Muscle layer of colon (tissue), 2 donors: Measurements from ENCODE around the gene LYRM9.

Experiments
- H3K27ac ChIP-seq: one replicate; pipeline ENCODE4 v1.7.0; 2013; ENCODE audit warnings: low read depth, mild to moderate bottlenecking, low read length, moderate library complexity
- H3K27me3 ChIP-seq, 2 donors: one replicate each; pipeline ENCODE4 v1.7.0; 2013; ENCODE audit warnings: low read length in 2 of 2, mild to moderate bottlenecking in 2 of 2; ENCODE audit not compliant: insufficient read depth in 2 of 2, control insufficient read depth in 1 of 2
- H3K36me3 ChIP-seq: one replicate; pipeline ENCODE4 v1.7.0; 2013; ENCODE audit warnings: mild to moderate bottlenecking, low read length; ENCODE audit not compliant: insufficient read depth
- H3K4me1 ChIP-seq: one replicate; pipeline ENCODE4 v1.7.0; 2013; ENCODE audit warnings: mild to moderate bottlenecking, low read length; ENCODE audit not compliant: insufficient read depth
- H3K4me3 ChIP-seq, 2 donors: one replicate each; pipeline ENCODE4 v1.7.0; 2013; ENCODE audit warnings: low read length in 2 of 2, low read depth in 1 of 2, mild to moderate bottlenecking in 1 of 2, moderate library complexity in 1 of 2
- H3K9ac ChIP-seq: one replicate; pipeline ENCODE4 v1.7.0; 2013; ENCODE audit warnings: low read length
- H3K9me3 ChIP-seq: one replicate; pipeline ENCODE4 v1.7.0; 2013; ENCODE audit warnings: mild to moderate bottlenecking, low read length
- donor health status: abdominal sarcoma.
- donor health status: Adenocarcinoma of cecum.

LYRM9 gene

GRCh38 chr17:27871407-27871806, 21.8 kb downstream of the LYRM9 start:
- Histone ChIP-seq H3K9ac (no peak overlapping the region), H3K4me3 (no peak overlapping the region), H3K27me3 (no peaks in the 10 kb centered on the region), H3K36me3 (peaks cover 5% of the 10 kb centered on the region), H3K27ac (no peak overlapping the region), H3K4me1 (no peaks in the 10 kb centered on the region), H3K9me3 (no peaks in the 10 kb centered on the region)

- H3K27me3 ChIP-seq = no peaks in the 10 kb centered on the region
- no peak overlapping the region for H3K27ac ChIP-seq
- H3K9ac ChIP-seq = no peak overlapping the region
- H3K36me3 ChIP-seq = peaks cover 4% of the 10 kb centered on the region
- H3K9me3 ChIP-seq = no peaks in the 10 kb centered on the region
- H3K4me3 ChIP-seq = no peak overlapping the region
- H3K4me1 ChIP-seq = no peaks in the 10 kb centered on the region
These were observed 22.8 kb downstream of the LYRM9 start for GRCh38 chr17:27870345-27870744.

DNA sequence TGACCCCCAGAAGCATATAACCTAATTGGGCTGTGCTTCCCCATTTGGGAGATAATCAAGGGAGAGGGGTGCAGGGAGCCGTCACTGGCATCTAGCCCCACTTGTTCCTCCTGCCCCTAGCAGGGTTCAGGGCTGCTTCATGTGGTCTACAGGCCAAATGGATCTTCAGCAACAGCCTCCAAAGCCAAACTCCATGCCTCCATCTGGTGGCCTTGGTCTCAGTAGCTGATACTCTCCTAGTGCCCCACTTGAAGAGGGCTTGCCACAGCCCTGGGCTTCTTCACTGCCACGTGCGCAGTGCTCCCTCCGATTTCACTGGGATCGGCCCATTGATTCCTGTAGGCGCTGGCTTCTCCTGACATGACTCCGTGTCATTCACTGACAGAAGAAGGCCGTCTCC, 24.6 kb downstream of the LYRM9 start:
- no peaks in the 10 kb centered on the region for H3K4me1 ChIP-seq
- H3K9ac ChIP-seq = no peak overlapping the region

DNA sequence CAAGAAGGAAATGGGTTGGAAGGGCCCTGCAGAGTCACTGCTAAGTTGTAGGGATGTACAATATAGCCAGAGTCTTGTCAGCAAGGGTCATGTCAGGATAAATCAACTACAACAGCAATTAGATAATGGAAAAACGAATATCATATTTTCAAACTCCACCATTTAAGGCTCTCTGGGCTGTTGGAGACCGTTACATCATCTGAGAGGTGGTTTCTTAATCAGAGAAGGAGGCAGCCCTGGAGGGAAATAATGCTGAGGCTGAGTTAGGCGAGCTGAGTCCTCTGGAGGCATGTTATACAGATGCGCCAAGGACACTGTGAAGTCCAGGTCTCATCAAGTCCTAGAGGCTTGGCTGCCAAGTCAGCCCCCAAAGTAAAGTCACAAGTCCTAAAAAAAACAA, 30.3 kb downstream of the LYRM9 start:
- Histone ChIP-seq H3K36me3 (no peaks in the 10 kb centered on the region), H3K4me3 (no peak overlapping the region), H3K9me3 (no peaks in the 10 kb centered on the region), H3K4me1 (no peaks in the 10 kb centered on the region), H3K27ac (no peak overlapping the region), H3K9ac (no peak overlapping the region), H3K27me3 (no peaks in the 10 kb centered on the region)

More for the DNA sequence above, 24.6 kb downstream of the LYRM9 start:
- Histone ChIP-seq H3K4me3 (no peak overlapping the region), H3K27ac (no peak overlapping the region), H3K9me3 (no peaks in the 10 kb centered on the region), H3K36me3 (no peaks in the 10 kb centered on the region), H3K27me3 (no peaks in the 10 kb centered on the region)

- no peak overlapping the region for H3K27ac ChIP-seq
- H3K4me1 ChIP-seq = no peaks in the 10 kb centered on the region
- no peak overlapping the region for H3K9ac ChIP-seq
- no peak overlapping the region for H3K4me3 ChIP-seq
- H3K36me3 ChIP-seq = no peaks in the 10 kb centered on the region
- no peaks in the 10 kb centered on the region for H3K9me3 ChIP-seq
- H3K27me3 ChIP-seq = no peaks in the 10 kb centered on the region
These were observed 31.2 kb downstream of the LYRM9 start for GRCh38 chr17:27862004-27862403.

DNA sequence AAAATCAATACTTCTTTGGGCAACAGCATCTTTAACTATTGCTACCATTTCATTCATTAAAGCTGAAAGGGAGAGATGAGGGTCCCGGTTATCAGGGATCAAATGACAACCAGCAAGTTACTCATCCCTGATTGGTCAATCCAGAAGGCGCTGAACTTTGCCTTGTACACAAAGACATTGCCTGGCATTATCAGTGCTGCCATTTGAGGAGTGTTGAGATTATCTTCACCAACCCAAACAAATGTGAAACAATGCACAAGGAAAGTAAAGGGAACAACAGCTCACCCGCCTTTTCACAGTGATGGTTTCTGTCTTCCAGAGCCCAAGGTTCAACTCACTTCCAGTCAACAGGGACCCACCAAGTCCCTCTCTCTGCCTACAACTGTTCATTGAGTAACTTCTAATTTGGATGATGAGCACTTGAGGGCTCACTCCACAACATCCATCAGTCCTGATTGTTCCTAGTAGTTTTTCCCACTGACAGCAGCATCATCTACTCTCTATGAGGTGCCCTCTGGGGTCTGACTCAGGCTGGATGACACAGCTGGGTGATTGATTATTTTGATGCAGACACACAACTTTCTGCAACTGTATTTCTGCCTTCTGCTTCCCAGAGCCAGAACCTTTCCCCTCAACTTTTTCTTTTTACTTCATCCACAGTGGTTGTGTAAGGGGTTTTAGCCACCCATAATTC, 32.0 kb downstream of the LYRM9 start:
- Histone ChIP-seq H3K4me3 (no peak overlapping the region), H3K9me3 (no peaks in the 10 kb centered on the region), H3K4me1 (no peaks in the 10 kb centered on the region), H3K36me3 (no peaks in the 10 kb centered on the region), H3K9ac (no peak overlapping the region), H3K27ac (no peak overlapping the region), H3K27me3 (no peaks in the 10 kb centered on the region)

GRCh38 chr17:27858621-27859305, 34.4 kb downstream of the LYRM9 start:
- H3K9me3 ChIP-seq = no peaks in the 10 kb centered on the region
- no peaks in the 10 kb centered on the region for H3K27me3 ChIP-seq
- no peak overlapping the region for H3K27ac ChIP-seq
- H3K9ac ChIP-seq = no peak overlapping the region
- no peaks in the 10 kb centered on the region for H3K36me3 ChIP-seq
- no peak overlapping the region for H3K4me3 ChIP-seq
- no peaks in the 10 kb centered on the region for H3K4me1 ChIP-seq

GRCh38 chr17:27856676-27857432, 36.3 kb downstream of the LYRM9 start:
- no peak overlapping the region for H3K4me3 ChIP-seq
- H3K9me3 ChIP-seq = no peaks in the 10 kb centered on the region
- H3K36me3 ChIP-seq = no peaks in the 10 kb centered on the region

GRCh38 chr17:27855454-27855853, 37.7 kb downstream of the LYRM9 start:
- no peak overlapping the region for H3K9ac ChIP-seq
- H3K9me3 ChIP-seq = no peaks in the 10 kb centered on the region
- no peaks in the 10 kb centered on the region for H3K27me3 ChIP-seq
- no peak overlapping the region for H3K27ac ChIP-seq
- no peaks in the 10 kb centered on the region for H3K36me3 ChIP-seq
- H3K4me1 ChIP-seq = no peaks in the 10 kb centered on the region
- H3K4me3 ChIP-seq = no peak overlapping the region

More at GRCh38 chr17:27856676-27857432, 36.3 kb downstream of the LYRM9 start:
- H3K9ac ChIP-seq = no peak overlapping the region
- no peaks in the 10 kb centered on the region for H3K4me1 ChIP-seq
- H3K27me3 ChIP-seq = no peaks in the 10 kb centered on the region
- no peak overlapping the region for H3K27ac ChIP-seq

- no peak overlapping the region for H3K9ac ChIP-seq
- H3K27ac ChIP-seq = no peak overlapping the region
- H3K4me1 ChIP-seq = no peaks in the 10 kb centered on the region
- H3K27me3 ChIP-seq = no peaks in the 10 kb centered on the region
- no peaks in the 10 kb centered on the region for H3K36me3 ChIP-seq
- no peaks in the 10 kb centered on the region for H3K9me3 ChIP-seq
- H3K4me3 ChIP-seq = no peak overlapping the region
These were observed 39.0 kb downstream of the LYRM9 start for GRCh38 chr17:27854163-27854562.

DNA sequence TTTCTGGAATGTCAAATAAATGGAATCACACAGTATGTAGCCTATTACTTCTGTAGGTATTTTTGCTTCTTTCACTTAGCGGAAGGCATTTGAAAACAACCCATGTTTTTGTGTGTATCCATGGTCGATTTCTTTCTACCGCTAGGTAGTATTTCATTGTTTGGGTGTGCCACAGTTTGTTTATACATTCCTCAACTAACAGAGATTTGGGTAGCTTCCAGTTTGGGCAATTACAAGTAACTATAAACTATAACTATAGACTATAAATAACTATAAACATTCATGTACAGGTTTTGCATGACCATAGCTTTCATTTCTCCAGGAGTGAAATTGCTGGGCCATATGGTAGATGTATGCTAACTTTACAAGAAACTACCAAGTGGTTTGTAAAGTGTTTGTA, 40.1 kb downstream of the LYRM9 start:
- H3K36me3 ChIP-seq = no peaks in the 10 kb centered on the region
- H3K9me3 ChIP-seq = no peaks in the 10 kb centered on the region
- no peak overlapping the region for H3K4me3 ChIP-seq
- no peaks in the 10 kb centered on the region for H3K4me1 ChIP-seq
- H3K27ac ChIP-seq = no peak overlapping the region
- no peak overlapping the region for H3K9ac ChIP-seq
- H3K27me3 ChIP-seq = no peaks in the 10 kb centered on the region
